HepG2 (cell line): Measurements from ENCODE around the gene WIPF2. TPM values are rescaled to one million over a fixed set of nuclear protein-coding genes. Genes with fewer than 3 reads are reported as not detected.
A peak's percentile ranks its signal among the peaks of the same experiment; 100 is the strongest.

Experiments used
- CEBPB ChIP-seq: IDR thresholded peaks from 2 replicates; pipeline ENCODE4 v1.6.1; 2011; ENCODE audit warnings: low read depth, low read length, improper control_type of control experiment, borderline replicate concordance
- IRF1 ChIP-seq: sonication (generic); formaldehyde crosslinking; IDR thresholded peaks from 2 replicates; pipeline ENCODE4 v1.4.0; 2020; ENCODE audit warnings: low read depth, mild to moderate bottlenecking, missing genetic modification reagents
- MYPOP ChIP-seq: sonication (generic); formaldehyde crosslinking; IDR thresholded peaks from 2 replicates; pipeline ENCODE4 v1.8.1; 2023; ENCODE audit warnings: mild to moderate bottlenecking, moderate library complexity, missing genetic modification reagents
- REPIN1 ChIP-seq: sonication (generic); formaldehyde crosslinking; IDR thresholded peaks from 2 replicates; pipeline ENCODE4 v1.8.0; 2022; ENCODE audit warnings: missing genetic modification reagents, low read depth, mild to moderate bottlenecking, borderline replicate concordance
- RFX5 ChIP-seq: IDR thresholded peaks from 2 replicates; pipeline ENCODE4 v1.6.1; 2011; ENCODE audit warnings: low read depth, low read length, improper control_type of control experiment
- SP140L ChIP-seq: sonication (generic); formaldehyde crosslinking; IDR thresholded peaks from 2 replicates; pipeline ENCODE4 v1.4.0; 2020; ENCODE audit warnings: missing genetic modification reagents, borderline replicate concordance
- SSRP1 ChIP-seq: IDR thresholded peaks from 2 replicates; pipeline ENCODE4 v1.6.1; 2016; ENCODE audit warnings: control low read depth
- TIGD3 ChIP-seq: sonication (generic); formaldehyde crosslinking; IDR thresholded peaks from 2 replicates; pipeline ENCODE4 v1.5.1; 2020; ENCODE audit warnings: mild to moderate bottlenecking, missing genetic modification reagents, borderline replicate concordance
- YEATS2 ChIP-seq: sonication (generic); formaldehyde crosslinking; IDR thresholded peaks from 2 replicates; pipeline ENCODE4 v1.4.0; 2020; ENCODE audit warnings: missing genetic modification reagents, borderline replicate concordance
- ZBTB8A ChIP-seq: sonication (generic); formaldehyde crosslinking; IDR thresholded peaks from 2 replicates; pipeline ENCODE4 v1.4.0; 2020; ENCODE audit warnings: mild to moderate bottlenecking, low read depth, missing genetic modification reagents, borderline replicate concordance
- ZHX1 ChIP-seq: sonication (generic); formaldehyde crosslinking; IDR thresholded peaks from 2 replicates; pipeline ENCODE4 v1.8.1; 2022; ENCODE audit warnings: low read depth, mild to moderate bottlenecking, missing genetic modification reagents
- ZNF232 ChIP-seq: sonication (generic); formaldehyde crosslinking; IDR thresholded peaks from 2 replicates; pipeline ENCODE4 v1.4.0; 2020; ENCODE audit warnings: missing genetic modification reagents, borderline replicate concordance
- ZNF296 ChIP-seq: sonication (generic); formaldehyde crosslinking; conservative IDR thresholded peaks from 2 replicates; pipeline ENCODE4 v1.5.0; 2020; ENCODE audit warnings: mild to moderate bottlenecking, missing genetic modification reagents
- ZNF367 ChIP-seq: sonication (generic); formaldehyde crosslinking; IDR thresholded peaks from 2 replicates; pipeline ENCODE4 v1.4.0; 2020; ENCODE audit warnings: missing genetic modification reagents, borderline replicate concordance
- ZNF501 ChIP-seq: sonication (generic); formaldehyde crosslinking; IDR thresholded peaks from 2 replicates; pipeline ENCODE4 v1.5.1; 2020; ENCODE audit warnings: mild to moderate bottlenecking, moderate library complexity, missing genetic modification reagents
- ZNF550 ChIP-seq: sonication (generic); formaldehyde crosslinking; IDR thresholded peaks from 2 replicates; pipeline ENCODE4 v1.4.0; 2020; ENCODE audit warnings: mild to moderate bottlenecking, missing genetic modification reagents, borderline replicate concordance
- ZNF737 ChIP-seq: sonication (generic); formaldehyde crosslinking; IDR thresholded peaks from 2 replicates; pipeline ENCODE4 v1.5.0; 2020; ENCODE audit warnings: missing genetic modification reagents, mild to moderate bottlenecking, borderline replicate concordance
- ZSCAN25 ChIP-seq: sonication (generic); formaldehyde crosslinking; IDR thresholded peaks from 2 replicates; pipeline ENCODE4 v1.8.0; 2022; ENCODE audit warnings: mild to moderate bottlenecking, missing genetic modification reagents
- polyA plus RNA-seq, 8 experiments: library from polyadenylated mRNA; depleted of rRNA in 3 of 8; stranded (reverse) in 7 of 8; unstranded in 1 of 8; fragments of >200 nt; fragmentation: Illumina TruSeq in 4 of 8; extraction: Trizol in 4 of 8; gene quantifications; 2 replicates each; pipeline versions ENCODE4 v1.2.1 to v1.2.3, GENCODE V29; 2011 to 2016; ENCODE audit warnings: low read depth in 4 of 8, missing spikeins in 1 of 8, mixed read lengths in 1 of 8; ENCODE audit not compliant: insufficient read depth in 1 of 8
- total RNA-seq, 5 experiments: library from RNA; depleted of rRNA; stranded (reverse); fragments of >200 nt; fragmentation: Illumina TruSeq; extraction: Trizol; gene quantifications; 2 replicates each; pipeline ENCODE4 v1.2.3, GENCODE V29; 2016; ENCODE audit warnings: low read depth in 1 of 5

WIPF2 gene
- total and polyA plus RNA-seq, 2 of the 13 experiments (the other 11 are each of a cell fraction or from before 2014, with no cell fraction given), result 7.2 to 10.8 TPM

GRCh38 chr17:40317880-40318829 is 99.1 kb downstream of the WIPF2 start (continued):
- TF ChIP-seq ZBTB8A (CRISPR knock-in tag) (no peak), ZNF550 (no peak), RFX5 (0 out of 2 replicates have a peak, but pooled peaks have one; percentile 29), ZNF367 (CRISPR knock-in tag) (no peak), MYPOP (CRISPR knock-in tag) (peak; percentile 93; the same call in 1 of the 2 replicates), ZNF232 (no peak), IRF1 (CRISPR knock-in tag) (0 out of 2 replicates have a peak, but pooled peaks have one; percentile 45), ZNF737 (CRISPR knock-in tag) (no peak), SSRP1 (CRISPR knock-in tag) (no peak), YEATS2 (no peak), TIGD3 (CRISPR knock-in tag) (no peak), CEBPB (no peak), ZHX1 (CRISPR knock-in tag) (no peak), ZSCAN25 (peak; percentile 85), REPIN1 (CRISPR knock-in tag) (no peak; the same call in 1 of the 2 replicates), ZNF501 (CRISPR knock-in tag) (peak; percentile 96), ZNF296 (CRISPR knock-in tag) (no peak), SP140L (CRISPR knock-in tag) (peak; percentile 37; the same call in 1 of the 2 replicates)
